ENCODE results near the gene PRRG3.
"Not testable (repeated sequence)": the region's sequence is repeated elsewhere in the genome, so short reads cannot be mapped to it uniquely, and the experiment has no call there.

Gene PRRG3

DNA sequence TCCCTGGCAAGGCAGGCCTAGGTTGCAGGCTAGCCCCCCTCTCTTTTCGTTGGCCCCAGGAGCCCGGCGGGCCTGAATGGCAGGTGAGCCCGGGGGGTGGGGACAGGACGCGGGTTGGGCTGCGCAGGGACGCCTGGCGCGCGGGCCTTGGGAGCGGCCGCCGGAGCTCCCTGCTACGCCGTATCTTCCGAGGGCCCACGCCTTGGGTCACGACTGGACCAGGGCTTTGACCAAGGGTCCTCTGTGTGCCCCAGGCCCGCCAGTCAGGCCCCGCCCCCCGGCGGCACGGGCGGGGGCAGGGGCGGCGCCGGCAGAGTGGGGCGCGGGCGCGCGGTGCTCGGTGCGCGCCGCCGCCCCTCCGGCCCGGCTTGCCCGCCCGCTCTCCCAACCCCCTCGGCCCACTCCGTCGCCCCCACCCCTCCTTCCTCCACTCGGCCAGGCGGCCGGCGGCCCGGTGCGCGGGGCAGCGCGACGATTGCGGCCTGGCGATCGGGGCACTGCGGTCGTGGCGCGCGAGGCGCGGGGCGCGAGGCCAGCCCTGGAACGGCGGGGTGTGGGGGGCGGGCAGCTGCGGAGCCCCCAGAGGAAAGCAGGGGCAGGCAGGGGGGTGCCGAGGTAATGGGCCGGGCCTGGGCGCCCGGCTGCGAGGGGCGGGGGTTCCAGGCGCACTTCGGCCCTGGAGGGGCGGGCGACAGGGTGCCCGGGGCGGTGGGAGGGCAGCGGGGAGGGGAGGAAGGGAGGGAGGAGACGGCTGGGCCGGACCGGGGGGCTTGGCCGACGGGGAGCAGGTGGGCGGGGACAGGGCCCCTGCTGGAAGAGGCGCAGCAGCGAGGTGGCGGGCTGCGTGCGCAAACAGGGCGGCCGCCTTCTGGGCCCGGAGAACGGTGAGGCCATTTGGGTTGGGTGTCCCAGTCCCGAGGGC, at the start of gene PRRG3:
Gene PRRG3, plus strand, starts transcription at position 798 of the 922 bp plus-strand sequence. CDS start 3,357 bp downstream, outside the sequence.
- DNase-seq, result no peak

DNA sequence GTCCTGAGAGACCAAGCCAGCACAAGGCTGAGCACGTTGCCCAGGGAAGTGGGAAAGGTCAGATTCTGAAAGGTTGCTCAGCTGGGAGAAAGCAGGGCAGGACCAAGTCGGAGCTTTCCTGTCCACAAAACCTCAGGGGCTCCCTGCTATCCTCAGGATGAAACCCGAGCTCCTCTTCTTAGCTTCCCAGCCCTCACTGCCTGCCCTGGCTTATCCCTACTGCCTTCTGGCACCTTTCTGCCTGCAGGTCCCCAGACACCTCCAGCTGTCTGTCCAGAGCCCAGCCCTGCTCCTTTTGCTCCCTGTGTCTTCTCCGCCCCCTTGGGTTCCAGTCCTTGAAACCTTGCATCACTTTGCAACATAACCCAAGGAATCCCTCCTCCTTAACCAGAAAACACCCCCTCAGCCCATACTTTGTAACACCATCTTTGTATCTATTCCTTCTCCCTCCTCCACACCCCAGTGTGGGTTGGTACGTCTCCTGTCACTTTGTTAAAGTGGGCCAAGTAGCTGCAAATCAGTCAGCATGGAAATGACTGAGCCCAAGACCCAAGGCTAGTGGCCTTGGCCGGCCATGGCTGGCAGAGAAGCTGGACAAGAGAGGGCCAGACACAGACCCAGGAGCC, 20.0 kb upstream of the PRRG3 start:
- DNase-seq, result no peak

DNA sequence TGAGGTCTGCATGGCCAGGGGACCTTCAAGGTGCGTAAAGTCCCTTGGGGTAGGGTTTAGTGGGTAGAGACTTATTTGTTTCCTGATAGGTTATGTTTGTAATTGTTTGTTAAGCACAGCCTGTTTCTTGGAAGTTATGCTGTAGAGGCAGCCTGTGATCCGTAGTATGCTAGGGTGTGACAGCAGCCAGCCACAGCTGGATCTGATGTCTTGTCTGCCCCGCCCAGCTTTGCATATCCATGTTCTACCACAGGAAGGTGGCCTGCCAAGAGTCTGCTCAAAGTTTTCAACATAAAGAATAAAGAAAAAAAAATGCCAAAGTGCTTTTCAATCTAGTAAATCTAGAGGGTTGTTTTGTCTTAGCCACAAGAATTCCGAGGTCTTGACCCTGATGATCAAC, 19.1 kb upstream of the PRRG3 start:
- no peak for DNase-seq

DNA sequence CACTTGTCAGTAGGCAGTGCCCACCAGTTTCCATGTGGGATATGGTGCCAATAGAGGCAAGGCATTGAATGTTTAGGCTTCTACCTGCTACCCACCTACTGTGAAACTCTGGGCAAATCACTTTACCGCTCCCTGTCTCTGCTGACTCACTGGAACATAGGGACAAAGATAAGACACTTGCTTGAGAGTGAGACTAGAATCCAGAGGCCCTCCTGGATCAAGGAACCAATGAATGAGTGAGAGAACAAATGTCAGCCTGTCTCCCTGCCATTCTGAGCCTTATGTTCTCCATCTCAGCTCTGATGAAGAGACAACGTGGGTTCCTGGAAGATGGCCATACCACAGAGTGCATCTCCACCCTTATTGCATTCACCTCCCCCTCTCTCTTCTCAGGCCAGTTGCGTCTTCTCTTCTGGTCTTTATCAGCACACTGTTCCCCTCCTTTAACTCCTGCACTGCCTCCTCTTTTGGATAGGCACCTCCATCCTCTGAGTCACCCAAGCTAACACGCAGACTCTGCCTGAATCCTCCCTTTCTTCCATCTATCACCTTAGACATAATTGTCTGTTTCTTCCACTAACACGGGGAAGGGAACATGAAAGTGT, 15.4 kb upstream of the PRRG3 start:
- no peak for DNase-seq

DNA sequence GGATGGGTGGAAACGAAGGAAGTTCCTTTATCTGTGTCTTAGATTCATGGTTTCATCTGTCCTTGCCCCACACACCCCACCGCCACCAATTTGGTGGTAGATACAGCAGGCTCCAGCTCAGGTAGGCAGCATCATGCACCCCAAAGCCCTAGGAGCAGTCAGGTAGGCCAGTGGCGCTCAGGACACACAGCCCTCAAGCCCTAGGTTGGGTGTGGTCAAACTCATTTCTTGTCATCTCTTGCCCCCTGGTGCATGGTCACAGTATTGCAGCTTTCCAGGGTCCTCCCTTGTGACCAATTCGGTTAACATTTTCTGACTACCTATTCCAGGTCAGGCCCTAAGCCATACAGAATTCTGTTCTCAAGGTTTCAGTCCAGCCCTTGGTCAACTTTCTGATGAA, 14.5 kb upstream of the PRRG3 start:
- peak; percentile 58 for DNase-seq

DNA sequence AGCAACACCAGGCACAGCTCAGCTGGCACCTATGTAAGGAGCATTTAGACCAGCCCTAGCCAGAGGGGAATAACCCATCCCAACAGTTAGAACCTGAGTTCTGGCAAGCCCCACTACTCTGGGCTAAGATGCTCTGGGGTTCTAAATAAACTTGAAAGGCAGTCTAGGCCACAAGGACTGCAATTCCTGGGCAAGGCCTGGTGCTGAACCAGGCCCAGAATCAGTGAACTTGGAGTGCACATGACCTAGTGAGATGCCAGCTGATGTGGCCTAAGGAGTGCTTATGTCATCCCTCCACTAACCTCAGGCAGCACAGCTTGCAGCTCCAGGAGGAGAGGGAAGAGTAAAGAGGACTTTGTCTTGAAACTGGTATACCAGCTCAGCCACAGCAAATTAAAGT, 7.6 kb upstream of the PRRG3 start:
- DNase-seq, result no peak

DNA sequence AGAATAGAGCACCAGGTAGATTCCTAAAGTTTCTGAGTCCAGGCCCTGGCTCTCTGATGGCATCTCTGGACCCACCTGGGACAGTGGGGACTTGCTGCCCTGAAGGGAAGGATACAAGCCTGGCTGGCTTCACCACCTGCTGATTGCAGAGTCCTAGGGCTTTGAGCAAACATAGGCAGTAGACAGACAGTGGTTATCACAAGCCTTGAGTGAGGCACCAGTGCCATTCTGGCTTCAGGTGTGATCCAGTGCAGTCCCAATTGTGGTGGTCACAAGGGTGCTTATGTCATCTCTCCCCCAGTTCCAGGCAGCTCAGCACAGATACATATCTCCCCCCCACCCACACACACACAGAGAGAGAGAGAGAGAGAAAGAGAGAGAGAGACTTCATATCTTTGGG, 6.6 kb upstream of the PRRG3 start:
- no peak for DNase-seq

DNA sequence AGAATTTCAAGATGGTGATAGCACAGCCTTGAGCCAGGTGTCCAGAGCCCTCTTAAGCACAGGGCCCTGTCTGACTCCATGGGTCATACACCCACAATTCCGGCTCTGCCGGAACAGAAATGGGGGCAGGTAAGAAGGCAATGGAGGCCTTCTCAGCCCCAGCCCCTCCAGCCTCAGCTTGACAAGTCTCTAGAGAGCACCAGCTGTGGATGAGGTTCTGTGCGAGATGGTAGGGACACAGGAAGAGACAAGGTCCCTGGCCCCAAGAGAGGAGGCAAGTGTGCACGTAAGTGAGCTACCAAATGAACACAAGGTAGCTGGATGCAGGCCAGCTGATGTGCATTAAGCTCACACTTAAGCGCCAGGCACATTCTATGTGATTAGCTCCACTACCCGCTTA, 2.4 kb upstream of the PRRG3 start:
- no peak for DNase-seq

DNA sequence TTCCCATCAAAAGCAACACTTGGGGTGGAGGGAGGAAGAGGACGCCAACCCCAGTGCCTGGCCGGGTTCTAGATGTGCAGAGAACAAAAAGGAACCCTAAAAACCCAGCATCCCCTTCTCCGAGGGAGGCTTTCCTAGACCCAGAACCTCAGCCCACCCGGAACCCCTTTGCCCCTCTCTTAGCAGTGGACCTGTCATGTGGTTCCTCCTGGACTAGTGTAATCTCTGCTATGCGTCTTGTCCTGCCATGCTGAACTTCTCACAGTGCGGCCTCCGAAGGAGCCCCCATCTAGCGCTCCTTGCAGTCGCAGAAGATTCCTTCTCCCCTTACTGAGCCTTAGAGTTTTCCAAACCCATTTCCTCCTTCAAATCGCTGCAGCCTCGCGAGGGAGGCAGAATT, 1.1 kb upstream of the PRRG3 start:
- no peak for DNase-seq

DNA sequence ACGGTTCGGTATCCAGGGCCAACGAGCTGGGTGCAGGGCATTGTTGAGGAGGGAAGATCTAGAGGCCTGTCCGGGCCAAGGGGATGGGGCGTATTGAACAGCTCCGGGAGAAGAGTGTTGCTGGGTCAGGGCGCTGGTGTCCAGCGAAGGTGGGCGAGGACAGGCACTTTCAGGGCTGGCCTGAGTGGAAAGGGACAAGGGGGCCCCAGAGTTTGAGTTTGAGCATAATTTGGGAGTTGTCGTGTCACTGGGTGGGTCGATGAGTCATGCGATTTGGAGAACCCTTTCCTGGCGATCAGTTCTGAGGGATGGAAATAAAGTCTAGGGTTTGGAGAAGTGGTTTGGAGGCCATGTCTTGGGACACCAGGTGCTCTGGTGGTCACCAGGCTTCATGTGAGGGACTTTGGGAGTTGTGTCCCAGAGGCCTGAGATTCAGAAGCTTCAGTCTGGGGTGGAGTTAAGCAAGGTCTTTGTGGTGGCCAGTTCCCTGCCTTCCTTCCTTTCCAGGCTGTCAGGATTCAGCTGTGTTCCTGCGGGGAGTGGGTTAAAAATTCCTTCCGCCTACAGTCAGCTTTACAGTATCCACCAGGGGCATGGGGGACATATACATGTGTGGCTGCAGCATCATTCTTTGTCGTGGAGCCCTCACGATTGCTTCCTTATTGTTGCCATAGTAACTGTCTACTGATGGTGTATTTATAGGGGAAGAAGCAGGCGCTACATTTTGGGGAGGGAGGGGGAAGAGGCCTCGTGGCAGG, 504 bp downstream of the PRRG3 start:
- DNase-seq, result no peak

DNA sequence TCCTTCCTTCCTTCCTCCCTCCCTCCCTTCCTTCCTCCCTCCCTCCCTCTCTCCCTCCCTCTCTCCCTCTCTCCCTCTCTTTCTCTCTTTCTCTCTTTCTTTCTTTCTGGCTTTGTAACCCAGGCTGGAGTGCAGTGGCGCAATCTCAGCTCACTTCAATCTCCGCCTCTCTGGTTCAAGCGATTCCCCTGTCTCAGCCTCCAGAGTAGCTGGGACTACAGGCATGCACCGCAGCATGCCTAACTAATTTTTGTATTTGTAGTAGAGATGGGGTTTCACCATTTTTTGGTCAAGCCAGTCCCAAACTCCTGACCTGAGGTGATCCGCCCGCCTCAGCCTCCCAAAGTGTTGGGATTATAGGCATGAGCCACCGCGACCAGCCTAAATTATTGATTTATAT, 1.8 kb downstream of the PRRG3 start:
- not testable (repeated sequence) for DNase-seq

DNA sequence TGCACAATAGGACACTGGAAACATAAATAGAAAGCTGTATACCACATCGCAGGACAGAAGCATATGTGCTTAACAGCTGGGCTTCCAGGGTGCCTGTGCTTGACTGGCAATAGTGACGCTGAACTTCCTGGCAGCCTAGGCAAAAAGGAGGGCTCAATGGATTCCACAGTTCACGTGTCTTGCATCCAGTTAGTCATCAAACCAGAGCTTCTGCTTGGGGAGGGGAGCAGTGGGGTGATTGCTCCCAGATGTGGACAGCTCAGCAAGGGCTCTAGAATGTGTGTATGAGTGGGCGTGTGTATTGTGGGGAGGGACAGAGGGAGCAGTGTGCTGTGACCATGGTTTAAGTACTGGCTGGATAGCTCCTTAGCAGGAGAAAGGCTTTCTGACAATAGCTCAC, 2.3 kb downstream of the PRRG3 start:
- DNase-seq, result no peak

DNA sequence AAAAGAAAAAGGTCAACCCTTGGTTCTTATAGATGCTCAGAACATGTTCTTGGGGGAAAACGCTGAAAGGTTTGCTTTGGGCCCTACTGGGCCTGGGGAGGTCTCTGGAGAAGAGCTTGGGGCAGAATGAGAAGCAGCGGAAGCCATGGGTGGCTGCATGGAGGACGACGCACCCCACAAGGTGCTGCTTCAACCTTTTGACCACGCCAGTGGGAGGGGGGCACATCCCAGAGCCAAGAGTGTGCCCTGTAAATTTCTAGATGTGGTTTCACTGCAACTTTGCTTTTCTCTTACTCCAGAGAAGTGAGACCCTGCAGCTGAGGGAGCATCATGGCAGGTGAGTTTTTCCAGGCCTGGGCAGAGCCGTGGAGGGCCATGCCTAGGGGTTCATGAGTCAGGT, 3.2 kb downstream of the PRRG3 start:
- DNase-seq, result no peak

DNA sequence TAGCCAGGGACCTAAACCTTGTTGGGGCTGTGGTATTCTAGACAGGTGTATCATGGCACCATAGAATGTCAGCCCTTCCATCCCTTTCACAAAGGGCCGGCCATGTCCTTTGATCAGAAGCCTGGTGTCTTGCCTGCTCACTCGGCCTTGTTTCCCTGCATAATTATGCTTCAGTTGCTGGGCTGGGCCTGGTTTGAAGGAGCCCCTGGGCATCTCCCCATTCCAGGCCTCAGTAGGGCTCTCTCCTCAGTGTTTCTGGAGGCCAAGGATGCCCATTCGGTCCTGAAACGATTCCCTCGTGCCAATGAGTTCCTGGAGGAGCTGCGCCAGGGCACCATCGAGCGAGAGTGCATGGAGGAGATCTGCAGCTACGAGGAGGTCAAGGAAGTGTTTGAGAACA, 4.5 kb downstream of the PRRG3 start:
- DNase-seq, result no peak

DNA sequence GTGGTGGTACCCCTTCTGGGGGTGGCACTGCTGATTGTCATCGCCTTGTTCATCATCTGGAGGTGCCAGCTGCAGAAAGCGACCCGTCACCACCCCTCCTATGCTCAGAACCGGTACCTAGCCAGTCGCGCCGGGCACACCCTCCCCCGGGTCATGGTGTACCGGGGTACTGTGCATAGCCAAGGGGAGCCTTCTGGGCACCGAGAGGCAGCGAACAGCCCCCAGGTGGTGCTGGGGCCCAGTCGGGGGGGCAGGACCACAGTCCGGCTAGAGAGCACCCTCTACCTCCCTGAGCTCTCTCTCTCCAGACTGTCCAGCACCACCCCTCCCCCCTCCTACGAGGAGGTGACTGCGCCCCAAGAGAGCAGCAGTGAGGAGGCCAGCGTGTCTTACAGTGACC, 5.3 kb downstream of the PRRG3 start:
- DNase-seq, result no peak

DNA sequence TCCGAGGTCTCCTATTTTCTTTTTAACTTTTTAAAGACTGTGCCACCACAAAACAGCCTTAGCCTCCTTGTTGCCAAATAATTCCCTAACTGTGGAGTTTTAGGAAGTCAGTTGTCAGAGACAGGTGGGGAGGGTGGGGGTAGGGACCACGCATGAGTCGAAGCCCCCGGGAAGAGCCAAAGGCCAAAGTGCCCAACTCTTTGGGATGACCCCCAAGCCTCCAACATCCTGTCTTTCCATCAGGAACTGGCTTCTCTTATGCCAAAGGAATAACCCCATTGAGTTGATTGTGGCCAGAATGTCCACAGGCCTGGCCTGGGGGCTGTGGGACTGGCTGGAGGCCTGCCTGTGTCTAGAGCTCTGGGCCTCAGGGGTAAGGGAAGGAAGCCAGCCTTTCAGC, 5.8 kb downstream of the PRRG3 start:
- DNase-seq, result no peak

DNA sequence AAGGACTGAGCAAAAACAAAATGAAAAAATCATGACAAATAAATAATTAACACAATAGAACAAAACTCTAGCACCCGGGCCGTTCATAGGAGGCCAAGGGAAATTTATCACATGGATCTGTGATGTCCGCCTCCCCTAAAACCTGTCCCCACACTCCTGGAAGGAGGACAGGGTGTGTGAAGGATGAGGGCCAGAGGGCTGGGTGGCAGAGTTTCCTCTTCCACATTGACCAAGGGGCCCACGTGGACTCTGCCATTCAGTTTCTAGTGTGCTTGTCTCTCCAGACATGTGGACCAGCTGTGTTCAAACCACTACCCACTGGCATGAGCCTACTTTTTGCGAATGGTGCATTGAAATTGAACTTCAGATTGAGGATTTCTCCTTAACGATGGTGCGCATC, 6.3 kb downstream of the PRRG3 start:
- no peak for DNase-seq

DNA sequence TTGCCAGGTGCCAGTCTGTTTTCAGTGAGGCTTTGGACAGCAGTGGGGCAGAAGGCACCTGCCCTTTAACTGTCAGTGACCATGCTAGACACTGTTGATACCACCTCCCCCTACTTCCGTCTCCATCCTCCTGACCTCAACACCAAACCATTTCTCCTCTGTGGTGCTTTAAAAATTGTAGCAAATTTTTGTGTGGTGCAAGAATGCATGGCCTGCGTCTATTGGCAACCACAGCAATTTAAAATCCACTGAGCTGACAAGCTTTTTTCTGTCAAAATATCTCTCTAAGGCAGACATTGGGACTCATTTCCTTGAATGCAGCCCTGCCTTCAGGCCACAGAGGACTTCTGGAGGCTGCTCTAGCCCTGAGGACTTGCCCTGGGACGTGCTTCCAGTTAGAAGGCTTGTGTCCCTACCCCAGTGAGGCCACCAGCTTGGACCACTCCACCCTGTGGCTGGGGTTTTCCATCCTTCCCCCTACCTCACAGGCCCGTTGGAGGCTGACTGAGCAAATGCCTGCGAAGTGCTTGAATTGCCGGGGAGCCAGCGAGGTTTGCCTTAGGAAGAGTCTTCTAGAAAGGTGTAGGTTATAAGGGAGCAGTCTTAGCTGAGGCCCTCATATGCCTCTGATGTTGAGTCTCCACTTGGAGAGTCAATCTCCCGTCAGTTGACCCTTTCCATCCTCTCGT, 6.9 kb downstream of the PRRG3 start:
- no peak for DNase-seq

DNA sequence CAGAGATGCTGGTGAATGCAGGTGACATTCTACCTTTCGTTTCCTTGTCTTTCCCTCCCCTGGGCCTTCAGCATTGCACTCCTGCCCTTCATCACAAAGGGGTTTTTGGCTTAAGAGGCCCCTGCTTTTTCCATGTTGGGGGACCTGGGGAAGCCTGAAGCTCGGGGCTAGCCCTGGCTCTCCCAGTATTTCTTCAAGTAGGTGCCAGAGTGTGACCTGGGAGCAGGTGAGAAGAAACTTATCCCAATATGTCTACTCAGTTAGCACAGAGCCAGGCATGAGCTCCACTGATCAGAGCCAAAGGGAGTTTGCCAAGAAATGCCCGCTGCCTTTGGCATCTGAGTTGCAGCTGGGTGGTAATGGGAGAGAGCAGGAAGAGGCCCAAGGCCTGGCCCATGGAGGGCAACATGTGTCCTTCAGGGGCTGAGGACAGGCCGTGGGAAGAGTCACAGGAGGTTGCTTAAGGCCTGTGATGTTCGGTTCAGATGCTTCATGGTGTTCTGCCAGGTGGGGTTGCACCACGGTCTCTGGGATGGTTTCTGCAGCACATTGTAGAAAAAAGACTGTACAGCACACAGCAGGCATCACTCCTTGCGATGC, 7.6 kb downstream of the PRRG3 start:
- no peak for DNase-seq

DNA sequence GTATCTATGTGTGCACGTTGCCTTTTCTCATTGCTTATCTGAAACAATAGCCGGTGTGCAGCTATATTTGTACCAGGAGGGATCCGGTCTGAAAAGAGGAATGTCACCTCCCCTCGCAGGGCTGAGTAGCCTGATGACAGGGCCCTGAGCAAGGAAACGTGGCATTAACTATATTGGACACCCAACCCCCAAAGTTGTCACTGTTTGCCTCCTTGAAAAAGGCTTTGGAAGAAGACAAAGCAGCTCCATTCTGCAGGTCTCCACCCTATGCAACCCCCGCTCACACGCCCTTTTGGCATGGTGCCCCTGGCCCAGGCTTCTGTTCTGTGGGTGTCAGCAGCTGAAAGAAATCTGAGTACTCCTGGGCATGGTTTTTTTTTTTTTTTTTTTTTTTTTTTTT, 8.2 kb downstream of the PRRG3 start:
- no peak for DNase-seq

DNA sequence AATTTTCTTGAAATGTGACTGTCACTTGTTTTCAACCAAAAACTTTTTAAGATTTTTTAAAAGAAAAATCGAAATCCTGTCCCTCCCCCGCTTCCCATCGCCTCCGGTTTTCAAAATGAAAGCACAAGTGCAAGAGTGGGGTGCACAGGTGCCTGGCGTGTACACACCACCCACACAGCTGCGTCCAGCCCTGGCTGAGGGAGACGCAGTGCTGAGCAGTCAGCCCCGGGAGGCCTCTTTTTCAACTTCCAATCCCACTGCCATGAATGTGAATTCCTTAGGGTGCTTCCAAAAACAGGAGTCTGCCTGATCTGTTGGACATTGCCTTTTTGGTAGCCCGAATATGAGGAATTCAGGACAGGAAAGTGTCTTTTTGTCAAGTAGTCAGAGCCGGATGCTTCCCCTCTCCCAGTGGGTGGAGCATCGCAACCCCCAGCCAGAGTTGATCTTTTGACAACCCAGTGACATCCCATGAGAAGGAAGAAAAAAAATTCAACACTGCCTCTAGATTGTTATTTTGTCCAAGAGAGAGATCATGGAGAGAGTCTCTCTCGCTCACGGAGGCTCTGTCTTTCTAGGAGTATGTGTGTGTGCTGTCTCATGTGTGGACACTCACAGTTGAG, 8.9 kb downstream of the PRRG3 start:
- no peak for DNase-seq

DNA sequence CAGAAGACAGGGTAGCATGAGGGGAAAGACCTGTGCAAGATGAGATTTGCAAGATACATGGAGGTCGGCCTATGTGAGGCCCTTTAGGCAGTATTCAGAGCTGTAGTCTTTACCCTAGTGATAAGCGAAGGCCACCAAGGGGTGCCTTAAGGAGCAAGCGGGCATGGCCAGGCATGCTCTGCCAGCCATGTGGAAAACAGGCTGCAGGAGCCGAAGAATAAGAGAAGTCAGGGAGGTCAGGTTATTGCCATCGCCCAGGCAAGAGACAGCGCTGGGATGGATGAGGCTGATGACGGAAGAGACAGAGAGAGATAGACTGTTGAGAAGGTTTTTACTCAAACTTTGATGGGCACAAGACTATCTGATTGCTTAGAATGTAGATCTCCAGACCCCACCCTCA, 13.6 kb downstream of the PRRG3 start:
- DNase-seq, result no peak

Data from stimulated activated CD4-positive, alpha-beta T cell treated with anti-CD3 and anti-CD28 coated beads, Interleukin-4, amount 100 ng/mL, for 24 hours (primary cell).